Activated CD4-positive, alpha-beta T cell treated with anti-CD3 and anti-CD28 coated beads for 48 hours (primary cell): ENCODE data around the gene KRTAP9-9.
"Not testable (repeated sequence)": the region's sequence is repeated elsewhere in the genome, so short reads cannot be mapped to it uniquely, and the experiment has no call there.

Source experiments
- DNase-seq: peaks from one replicate; pipeline ENCODE4 v3.0.0-alpha.2; 2020

The KRTAP9-9 gene

DNA sequence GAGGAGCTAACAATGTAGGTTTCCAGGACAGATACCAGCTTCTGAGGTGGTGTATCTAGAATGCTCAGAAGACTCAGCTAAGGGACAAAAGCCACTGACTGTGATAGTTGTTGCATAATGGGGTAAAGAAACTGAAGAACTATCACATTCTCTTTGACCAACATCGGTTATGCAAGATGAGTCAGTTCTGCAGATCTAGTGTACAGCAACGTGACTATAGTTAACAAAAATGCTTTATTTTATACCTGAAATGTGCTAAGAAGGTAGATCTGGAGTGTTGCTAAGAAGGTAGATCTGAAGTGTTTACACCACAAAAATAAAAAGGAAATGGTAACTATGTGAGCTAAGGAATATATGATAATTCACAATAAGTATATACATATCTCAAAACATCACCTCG, 12.5 kb downstream of the KRTAP9-9 start:
- DNase-seq = no peak

DNA sequence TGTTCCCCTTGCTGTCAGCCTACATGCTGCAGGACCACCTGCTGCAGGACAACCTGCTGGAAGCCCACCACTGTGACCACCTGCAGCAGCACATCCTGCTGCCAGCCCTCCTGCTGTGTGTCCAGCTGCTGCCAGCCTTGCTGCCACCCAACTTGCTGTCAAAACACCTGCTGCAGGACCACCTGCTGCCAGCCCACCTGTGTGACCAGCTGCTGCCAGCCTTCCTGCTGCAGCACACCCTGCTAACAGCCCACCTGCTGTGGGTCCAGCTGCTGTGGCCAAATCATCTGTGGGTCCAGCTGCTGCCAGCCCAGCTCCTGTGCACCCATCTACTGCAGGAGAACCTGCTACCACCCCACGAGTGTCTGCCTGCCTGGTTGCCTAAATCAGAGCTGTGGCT, 16.1 kb downstream of the KRTAP9-9 start:
- DNase-seq = not testable (repeated sequence)

DNA sequence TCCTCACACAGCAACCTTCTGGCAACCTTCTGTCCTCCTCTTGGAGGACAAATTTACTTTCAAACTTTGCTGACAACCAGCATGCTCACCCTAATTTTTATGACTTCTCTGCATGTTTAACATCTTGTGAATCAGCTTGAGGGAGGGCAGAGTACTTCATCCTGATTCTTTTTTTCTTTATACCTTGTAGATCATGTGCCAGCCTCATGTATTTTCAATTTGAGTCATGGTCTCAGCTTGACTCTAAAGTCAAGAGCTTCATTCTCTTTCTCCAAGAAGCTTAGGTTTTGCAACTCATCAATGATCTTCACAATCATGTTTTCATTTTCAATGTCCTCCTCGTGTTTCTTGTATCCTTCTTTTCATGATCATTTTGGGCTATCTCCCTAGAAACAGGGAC, 16.7 kb downstream of the KRTAP9-9 start:
- no peak for DNase-seq

GRCh38 chr17:41275648-41276190, 20.5 kb downstream of the KRTAP9-9 start, which contains the start of gene KRTAP9-7:
KRTAP9-7 (plus strand) TSS chr17:41275698; CDS start chr17:41275698, 0 bp downstream.
- DNase-seq = not testable (repeated sequence)

DNA sequence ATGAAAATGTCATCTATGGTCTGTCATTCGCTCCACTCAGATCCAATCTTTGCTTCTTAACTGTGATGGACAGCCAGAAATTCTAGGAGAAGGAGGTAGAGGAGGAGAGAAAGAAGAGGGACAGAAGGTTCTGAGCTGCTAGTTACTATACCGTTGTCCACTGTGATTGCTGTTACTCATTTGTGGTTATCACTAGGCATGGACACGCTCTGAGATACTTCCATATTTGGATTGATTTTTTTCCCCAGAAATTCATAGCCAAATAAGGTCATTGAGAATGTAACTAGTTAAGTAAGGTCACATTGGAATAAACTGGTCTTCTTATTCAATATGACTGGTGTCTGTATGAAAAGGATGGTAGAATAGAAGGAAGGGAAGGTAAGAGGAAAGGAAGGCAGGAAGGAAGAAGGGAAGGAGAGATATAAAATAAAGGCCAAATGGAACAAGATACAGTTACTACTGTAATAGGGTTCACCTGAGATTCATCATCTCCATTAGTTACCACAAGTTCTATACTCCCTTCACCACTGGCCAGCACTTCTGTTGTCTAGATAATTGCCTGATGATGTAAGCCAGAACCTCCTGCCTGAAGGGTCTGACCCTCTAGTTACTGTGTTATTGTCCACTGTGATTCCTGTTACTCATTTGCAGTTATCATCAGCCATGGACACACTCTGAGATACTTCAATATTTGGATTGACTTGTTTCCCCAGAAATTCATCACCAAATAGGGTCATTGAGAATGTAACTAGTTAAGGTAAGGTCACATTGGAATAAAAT, 23.2 kb downstream of the KRTAP9-9 start:
- no peak for DNase-seq

DNA sequence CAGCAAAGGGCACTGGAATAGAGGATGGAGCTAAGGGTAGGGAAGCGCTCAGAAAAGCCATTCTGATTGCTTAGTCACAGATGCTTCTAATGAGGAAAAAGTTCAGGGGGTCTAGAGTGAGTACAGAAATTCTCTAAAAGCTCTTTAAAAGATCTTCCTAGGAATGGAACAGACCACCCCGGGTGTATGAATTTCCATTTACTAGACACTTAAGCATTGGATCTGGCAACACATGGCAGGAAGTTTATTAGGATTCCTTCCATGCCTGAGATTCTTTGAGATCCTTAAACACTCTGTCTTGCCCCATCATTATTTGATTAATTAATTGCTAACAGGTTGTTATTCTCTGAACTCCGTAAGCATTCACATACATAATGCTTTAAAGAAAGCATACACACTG, 28.9 kb downstream of the KRTAP9-9 start:
- no peak for DNase-seq

DNA sequence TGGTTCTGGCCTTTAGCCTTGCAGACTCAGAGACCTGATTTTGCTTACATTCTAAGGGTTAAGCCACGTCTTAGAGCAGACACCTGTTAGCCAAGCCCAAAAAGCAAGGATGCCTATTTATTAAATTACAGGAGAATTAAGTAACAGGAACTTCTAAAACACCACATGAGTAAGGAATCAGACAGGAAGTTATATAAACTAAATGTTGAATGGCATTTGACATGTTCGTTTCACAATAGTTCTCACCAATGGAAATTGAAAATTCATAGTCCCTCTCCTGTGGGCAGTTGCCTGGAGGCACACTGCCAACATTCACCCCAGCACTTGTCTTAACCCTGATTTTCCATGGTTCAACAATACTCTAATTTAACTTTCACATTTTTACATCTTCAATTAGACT, 29.4 kb downstream of the KRTAP9-9 start:
- DNase-seq = no peak

GRCh38 chr17:41287050-41287449, 31.9 kb downstream of the KRTAP9-9 start:
- no peak for DNase-seq

- no peak for DNase-seq
These were observed 38.8 kb downstream of the KRTAP9-9 start for GRCh38 chr17:41294016-41294415.

GRCh38 chr17:41296846-41297245, 41.7 kb downstream of the KRTAP9-9 start:
- no peak for DNase-seq

- no peak for DNase-seq
These were observed 43.4 kb downstream of the KRTAP9-9 start for GRCh38 chr17:41298458-41299135.

DNA sequence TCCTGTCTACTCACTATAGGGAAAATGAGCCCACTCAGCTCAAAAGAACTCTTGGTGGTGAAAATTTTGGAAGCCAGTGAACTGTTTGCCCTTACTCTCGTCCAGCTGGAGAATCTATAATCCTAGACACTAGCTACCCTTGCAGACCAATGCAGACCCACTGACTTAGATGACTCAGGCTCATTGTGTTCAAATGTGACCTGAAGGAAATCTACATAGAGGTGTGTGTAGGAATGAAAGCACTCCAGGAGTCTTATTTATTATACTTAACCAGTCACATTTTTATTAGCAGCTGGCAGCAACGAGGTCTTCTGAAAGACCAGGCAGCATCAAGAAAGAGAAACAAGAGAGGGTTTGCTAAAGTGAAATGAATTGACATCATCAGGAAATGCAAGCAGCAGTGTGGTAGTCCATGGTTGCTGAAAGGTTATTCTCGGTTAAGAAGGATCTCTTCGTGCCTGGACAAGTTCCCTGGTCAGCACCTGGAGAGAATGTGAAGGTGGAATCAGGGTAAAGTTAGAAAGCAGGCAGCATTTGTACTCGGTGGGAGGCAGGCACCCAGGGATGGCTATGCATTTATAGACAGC, 46.1 kb downstream of the KRTAP9-9 start:
- no peak for DNase-seq

DNA sequence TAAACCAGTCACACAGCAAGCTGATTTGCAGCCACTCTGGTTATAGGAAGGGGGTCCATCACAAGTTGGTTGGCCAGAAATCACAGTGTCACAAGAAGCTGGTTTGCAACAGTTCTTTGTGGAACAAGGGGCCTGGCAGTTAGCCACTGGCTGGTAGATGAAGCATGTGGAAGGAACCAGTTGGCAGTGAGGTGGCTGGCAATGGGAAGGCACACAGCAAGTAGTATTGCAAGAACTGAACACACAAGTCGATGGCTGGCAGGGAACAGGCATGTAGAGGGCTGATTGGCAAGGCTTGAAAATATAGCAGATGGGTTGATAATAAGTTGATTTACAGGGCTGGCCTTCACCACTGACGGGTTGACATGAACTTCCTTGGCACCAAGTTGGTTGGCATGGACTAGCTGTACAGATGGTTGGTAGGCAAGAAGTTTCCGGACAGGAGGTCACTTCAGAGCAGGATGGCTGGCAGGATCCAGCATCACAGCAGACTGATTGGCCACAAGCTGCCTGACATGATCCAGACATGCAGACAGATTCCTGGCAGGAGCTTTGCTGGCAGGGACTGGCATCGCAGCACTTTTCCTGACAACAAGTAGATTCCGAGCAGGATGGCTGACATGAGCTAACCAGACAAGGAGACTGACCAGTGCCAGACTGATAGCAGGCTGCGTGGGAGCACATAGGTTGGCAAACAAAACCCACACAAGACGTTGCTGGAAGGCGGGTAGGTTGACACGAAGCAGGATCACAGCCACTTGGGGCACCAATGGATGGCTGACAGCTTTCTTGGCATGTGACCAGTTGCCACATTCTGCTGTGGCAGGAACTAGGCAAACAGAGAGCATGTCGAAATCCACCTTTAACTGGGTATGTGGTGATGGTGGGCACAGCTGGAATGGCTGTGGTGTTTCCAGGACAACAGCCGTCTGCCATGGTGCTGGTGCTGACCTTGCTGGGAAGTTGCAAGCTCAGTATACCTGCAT, 47.0 kb downstream of the KRTAP9-9 start, which contains the start of gene KRTAP29-1:
Gene KRTAP29-1 (minus strand): TSS at position 936 of the 986 bp plus-strand sequence. CDS start 0 bp downstream, at position 936.
- DNase-seq = no peak

DNA sequence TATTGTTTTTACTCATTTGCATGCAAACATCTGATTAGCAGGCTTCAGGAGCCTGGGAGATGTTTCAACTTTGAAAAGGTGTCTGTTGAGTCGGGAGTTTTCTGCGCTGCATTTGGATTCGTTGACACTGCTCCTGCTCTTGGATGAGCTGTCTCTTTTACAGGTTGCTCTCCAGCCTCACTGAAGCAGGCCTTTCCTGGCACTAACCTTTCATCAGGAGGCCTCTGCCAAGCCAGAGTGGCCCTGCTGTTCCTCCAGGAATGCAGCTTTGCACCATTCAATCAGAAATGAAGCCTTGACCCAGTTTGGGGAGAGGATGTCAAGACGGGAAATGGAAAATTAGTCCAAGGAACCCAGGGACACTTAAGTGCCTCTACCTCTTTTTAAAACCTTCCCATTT, 47.8 kb downstream of the KRTAP9-9 start:
- DNase-seq = no peak

GRCh38 chr17:41304091-41304490, 48.9 kb downstream of the KRTAP9-9 start:
- DNase-seq = no peak
